NCI-H1694 (cell line): ENCODE data around the gene EIF1.
"Not testable (repeated sequence)": the region's sequence is repeated elsewhere in the genome, so short reads cannot be mapped to it uniquely, and the experiment has no call there.

Experiments used
- DNase-seq: peaks from one replicate; lab custom pipeline; 2025; lab: John Stamatoyannopoulos, UW

The EIF1 gene

DNA sequence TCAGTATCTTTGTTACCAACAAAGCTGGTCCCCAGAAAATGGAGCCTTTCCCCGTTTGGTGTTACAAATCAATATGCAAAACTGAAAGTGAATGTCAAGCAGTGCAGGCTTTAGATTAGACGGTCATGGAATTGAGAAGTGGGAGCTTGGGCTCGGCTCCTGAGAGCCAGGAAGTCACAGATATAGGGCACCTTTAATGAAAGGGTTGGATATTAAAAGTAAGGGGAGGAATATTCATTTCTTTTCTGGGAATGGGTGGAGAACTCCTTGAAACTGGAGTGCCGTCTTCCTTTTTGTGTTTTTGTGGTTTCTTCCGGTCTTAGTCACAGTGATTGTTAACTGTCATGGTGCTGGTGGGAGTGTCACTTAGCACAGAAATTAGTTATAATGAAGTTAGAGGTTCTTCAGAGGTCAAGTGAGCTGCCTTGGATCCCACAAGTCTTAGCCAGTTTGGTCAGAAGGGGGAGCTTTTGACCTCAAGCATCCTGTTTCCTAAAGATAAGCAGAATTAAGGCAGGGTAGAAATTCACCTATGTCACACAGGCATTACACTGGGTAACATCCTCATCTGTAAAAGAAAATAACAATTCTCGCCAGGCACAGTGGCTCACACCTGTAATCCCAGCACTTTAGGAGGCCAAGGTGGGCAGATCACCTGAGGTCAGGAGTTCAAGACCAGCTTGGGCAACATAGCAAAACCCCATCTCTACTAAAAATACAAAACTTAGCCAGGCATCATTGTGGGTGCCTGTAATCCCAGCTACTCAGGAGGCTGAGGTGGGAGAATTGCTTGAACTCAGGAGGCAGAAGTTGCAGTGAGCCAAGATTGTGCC lies 9.6 kb upstream of the EIF1 start:
- DNase-seq = no peak

DNA sequence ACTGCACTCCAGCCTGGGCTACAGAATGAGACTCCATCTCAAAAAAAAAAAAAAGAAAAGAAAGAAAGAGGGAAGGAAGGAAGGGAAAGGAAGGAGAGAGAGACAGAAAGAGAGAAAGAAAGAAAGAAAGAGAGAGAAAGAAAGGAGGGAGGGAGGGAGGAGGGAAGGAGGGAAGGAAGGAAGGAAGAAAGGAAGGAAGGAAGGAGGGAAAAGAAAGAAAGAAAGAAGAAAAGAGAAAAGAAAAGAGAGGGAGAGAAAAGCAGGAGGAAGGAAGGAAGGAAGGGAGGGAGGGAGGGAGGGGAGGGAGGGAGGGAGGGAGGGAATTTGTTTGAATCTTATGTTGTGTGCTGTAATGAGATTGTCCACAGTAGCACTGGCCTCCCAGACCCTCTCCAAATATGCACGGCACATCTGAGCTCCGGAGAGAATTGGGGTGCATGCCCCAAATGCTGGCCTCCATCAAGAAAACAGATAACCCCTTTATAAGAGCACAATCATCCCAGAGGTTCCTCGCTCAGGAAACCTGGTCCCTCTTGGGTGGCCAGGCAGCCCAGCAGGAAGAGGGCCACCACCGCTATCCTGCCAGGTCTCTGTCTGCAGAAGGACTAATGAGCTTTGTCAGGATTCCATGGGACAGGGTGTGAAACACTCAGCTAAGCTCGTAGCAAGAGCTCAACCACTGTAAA lies 8.8 kb upstream of the EIF1 start:
- no peak for DNase-seq

DNA sequence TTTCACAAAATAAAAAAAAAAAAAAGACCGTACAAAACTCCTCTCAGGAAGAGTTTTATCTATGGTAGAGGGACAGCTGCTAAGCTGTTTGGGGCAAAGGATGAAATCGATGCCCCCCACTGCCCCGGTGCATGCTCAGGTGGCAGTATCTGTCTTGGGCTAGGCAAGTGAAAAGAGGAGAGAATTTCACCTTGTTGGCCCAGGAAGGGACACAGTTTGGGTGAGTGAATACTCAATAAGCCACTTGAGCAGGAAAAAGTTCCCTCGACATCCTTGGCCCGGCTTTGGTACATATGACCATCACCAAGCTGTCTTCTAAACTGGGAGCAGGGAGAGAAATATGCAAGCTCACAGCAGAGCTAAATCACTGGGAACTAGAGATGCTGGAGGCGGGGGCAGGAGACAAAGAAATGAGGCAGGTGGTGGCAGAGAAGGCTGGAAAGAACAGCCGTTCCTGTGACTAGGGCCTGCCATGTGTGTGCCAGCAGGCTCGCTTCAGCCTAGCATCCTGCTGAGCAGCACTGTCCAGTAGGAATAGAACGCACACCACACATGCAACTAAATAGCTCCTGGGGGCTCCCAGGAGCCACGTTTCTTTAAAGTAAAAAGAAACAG lies 8.2 kb upstream of the EIF1 start:
- no peak for DNase-seq

DNA sequence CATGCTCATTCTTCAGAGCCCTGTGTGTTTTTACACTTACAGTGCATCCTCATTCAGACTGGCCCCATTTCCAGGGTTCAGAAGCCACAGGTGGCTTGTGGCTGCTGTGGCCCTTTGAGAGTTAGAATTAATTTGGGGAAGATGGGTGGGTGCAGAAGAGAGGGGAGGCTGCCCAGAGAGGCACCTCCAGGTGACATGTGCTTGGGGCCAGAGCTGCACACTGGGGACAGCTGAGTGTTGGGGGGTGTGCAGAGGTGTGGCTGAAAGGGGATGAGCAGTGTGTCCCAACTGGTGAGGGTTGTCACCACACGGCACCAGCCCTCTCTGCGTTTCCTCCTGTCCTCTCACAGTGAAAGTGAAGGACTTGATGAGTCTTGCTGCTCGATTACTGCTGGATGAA lies 6.9 kb upstream of the EIF1 start:
- no peak for DNase-seq

DNA sequence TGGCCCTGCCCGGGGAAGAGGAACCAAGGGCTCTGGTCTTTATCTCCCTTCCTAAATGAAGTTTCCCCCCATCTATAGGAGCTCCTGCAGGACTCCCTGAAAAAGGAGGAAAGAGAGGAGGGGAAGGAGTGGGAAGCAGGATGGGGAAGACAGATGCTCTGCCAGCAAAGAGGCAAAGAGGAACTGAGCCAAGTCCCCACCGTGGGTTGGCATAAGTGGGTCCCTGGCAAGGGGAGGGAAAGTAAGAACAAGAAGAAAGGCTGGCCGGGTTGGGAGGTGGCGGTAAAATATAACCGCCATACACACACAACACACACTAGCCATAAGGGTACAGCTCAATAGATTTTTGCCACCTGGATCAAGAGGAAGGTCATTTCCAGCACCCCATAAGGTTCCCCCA lies 6.1 kb upstream of the EIF1 start:
- no peak for DNase-seq

DNA sequence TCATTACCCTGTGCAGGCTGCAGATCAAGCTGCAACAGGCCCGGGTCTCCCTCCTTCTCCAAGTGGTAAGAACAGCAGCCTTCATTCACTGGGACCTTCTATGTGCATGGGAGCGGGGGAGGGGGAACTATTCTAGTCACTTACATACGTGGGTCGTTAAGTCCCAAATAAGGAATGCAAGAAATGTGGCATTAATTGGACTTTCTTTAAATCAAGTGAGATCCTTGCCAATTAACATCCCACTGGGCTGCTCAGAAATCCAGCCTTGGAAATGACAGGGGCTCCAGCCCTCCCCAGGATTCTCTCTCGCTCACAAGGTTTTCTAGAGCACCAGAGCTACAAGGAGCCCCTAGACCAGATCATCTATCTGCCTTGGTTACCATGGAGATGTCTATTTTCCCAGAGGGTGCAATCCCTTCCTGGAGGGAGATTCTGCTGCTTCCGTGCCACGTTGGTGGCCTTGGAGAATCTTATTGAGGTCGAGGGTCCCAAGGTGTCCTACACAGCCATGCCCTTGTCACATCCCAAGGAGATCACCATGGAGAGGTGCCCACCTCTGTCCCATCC lies 5.2 kb upstream of the EIF1 start:
- DNase-seq = no peak

DNA sequence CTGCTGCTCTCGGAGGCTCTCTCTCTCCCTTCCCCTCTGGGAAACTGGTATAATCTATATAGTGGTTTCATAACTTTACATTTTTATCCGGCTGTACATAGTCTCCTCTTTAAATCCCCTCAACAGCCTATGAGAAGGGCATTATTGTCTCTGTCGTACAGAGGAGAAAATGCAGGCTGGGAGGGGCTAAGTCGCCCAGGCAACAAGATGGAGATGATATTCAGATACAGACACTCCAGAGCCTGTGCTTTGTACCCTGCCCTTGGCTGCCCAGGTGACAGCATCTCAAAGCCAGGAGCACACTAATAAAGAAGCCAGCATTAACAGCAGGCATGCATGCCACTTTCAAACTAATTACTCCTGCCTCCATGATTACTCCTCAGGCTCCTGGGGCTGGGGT lies 4.7 kb upstream of the EIF1 start:
- no peak for DNase-seq

DNA sequence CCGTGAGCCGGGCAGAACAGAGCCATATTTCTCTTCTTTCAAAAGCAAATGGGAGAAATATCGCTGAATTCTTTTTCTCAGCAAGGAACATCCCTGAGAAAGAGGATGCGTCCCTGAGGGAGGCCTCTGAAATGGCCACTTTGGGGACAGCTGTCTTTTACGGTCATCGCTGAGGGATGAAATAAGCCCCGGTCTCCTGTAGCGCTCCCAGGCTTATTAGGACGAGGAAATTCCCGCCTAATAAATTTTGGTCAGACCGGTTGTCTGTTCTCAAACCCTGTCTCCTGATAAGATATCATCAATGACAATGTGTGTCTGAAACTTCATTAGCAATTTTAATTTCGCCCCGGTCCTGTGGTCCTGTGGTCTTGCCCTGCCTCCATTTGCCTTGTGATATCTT lies 2.9 kb upstream of the EIF1 start:
- not testable (repeated sequence) for DNase-seq

DNA sequence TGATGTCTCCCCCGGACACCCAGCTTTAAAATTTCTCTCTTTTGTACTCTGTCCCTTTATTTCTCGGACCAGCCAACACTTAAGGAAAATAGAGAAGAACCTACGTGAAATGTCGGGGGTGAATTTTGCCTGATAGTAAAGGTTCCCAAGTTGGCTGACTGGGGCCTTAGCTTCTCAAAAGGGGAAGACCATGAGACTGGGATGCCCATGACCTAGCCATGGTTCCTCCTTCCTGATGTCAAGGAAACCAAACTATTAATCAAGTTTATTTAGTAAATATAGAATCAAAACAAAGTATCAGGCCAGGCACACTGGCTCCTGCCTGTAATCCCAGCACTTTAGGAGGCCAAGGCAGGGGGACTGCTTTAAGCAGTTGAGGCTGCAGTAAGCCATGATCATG lies 2.4 kb upstream of the EIF1 start:
- DNase-seq = no peak

DNA sequence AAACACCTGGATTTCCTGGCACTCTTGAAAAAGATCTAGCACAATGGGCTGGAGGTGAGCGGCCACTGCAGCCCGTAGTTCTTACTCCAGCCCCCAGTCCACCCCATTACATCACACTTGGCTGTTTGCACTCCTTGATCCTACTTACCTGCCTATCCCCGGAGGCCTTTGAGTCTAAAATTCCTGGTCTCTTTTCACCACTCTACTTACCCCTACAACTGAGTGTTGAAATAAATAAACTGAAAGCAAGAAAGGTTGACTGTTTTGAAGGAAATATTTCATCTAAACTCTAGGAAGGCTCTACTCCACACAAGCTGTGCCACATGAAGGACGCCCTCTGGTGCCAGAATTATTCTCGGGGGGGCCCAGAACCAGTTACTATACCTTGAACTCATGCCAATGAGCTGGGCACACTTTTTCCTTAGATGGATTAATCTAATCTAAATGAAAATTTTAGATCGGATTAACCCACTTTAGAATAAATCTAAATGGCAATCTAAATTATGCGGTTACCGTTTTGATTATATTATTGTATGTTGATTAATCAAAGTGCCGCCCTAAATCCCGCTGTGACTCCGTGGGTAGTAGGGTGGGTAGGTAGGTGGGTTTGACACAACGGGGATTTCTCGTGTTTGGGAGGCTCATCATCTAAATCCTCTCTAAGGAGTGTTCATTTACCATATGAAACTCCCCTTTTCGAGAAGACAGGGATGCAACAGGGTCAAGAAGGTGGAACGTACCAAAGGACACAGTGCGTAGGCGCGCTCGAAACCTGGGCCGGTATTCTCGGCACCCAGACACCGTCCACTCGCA lies 651 bp upstream of the EIF1 start:
- peak; percentile 73 for DNase-seq

DNA sequence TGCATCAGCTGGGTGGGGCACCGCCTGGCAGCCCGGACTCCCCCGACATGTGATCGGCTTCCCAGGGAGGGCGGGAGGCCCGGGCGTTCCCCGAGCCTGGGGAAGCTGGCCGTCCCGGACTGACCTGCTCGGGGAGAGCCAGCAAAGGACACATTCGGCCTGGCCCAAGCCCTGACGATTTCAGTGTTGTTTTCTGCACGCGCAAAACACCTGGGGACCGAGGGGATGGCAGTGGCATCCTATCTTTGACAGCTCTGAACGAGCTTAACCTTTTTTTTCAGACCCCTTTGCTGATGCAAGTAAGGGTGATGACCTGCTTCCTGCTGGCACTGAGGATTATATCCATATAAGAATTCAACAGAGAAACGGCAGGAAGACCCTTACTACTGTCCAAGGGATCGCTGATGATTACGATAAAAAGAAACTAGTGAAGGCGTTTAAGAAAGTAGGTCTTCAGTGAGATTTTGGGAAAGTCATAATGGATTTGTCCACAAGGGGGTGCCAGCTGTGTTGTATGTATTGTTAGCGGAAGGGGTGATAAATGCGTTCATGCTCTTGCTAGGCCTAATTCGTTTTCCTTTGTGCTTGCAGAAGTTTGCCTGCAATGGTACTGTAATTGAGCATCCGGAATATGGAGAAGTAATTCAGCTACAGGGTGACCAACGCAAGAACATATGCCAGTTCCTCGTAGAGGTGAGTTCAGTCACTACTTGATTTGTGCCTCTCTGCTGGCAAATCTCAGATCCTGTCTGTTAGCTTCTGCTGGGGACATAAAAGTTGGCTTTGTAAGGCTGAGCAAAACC lies 1.0 kb downstream of the EIF1 start:
- DNase-seq = peak; percentile 64

DNA sequence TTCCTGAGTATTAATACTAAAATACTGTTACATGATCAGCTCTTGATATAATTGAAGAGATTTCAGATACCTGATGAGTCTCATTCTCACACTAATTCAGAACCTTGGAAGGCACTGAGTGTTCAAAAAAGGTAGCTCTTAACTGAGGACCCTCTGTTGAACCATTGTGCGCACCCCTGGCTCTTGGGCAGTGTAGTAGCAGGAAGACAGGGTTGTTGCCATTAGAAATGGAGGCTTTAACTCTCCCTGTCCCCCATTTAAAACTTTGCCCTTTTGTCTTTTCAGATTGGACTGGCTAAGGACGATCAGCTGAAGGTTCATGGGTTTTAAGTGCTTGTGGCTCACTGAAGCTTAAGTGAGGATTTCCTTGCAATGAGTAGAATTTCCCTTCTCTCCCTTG lies 1.8 kb downstream of the EIF1 start:
- DNase-seq = no peak

DNA sequence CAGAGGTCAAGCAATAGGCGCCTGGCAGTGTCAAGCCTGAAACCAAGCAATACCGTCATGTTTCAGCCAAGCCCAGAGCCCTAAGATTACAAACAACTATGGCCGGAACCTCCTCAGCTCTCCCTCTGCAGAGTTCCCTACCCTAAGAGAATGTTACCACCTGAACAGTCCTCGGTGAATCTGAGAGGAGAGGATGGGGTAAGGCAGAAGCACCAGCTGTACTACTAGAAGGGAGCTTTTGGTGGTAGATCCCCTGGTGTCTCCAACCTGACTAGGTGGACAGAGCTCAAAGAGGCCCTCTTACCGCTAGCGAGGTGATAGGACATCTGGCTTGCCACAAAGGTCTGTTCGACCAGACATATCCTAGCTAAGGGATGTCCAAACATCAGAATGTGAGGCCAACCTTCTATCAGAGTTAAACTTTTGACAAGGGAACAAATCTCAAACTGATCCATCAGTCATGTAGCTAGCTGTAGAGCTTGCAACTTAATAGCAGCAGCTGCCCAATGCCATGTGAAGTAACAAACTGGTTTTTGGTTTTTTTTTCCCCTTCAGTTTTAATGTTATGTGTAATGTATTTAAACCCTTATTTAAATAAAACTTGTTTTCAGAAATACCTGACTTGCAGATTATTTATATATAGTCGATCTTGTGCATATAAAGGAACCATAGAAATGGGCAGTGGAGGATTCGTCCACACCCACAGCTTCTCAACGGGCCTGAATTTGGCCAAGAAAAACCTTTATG lies 2.5 kb downstream of the EIF1 start:
- DNase-seq = no peak

DNA sequence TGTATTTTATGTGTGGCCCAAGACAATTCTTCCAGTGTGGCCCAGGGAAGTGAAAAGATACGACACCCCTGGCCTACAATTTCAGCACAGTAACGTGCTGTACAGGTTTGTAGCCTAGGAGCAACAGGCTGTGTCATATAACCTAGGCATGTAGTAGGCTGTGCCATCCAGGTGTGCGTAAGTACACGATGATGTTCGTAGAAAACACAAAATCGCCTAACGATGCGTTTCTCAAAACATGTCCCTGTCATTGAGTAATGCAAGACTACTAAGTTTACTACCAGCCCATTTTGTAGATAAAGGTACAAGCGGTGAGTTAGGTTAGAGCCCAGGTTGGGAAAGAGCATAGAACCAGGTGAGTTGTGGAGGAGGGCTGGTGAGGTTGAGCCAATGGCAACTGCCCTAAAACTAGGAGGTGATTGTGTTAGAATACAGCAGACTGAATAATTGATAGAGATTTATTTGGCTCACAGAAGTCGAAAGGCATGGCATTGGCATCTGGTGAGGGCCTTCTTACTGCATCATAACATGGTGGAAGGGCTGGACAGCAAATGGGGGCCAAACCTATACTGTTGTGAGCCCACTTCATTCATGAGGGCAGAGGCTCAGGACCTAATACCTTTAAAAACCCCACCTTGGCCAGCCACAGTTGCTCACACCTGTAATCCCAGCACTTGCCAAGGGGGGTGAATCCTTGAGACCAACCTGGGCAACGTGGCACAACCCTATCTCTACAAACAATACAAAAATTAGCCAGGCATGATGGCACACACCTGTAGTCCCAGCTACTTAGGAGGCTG lies 4.2 kb downstream of the EIF1 start:
- DNase-seq = no peak

DNA sequence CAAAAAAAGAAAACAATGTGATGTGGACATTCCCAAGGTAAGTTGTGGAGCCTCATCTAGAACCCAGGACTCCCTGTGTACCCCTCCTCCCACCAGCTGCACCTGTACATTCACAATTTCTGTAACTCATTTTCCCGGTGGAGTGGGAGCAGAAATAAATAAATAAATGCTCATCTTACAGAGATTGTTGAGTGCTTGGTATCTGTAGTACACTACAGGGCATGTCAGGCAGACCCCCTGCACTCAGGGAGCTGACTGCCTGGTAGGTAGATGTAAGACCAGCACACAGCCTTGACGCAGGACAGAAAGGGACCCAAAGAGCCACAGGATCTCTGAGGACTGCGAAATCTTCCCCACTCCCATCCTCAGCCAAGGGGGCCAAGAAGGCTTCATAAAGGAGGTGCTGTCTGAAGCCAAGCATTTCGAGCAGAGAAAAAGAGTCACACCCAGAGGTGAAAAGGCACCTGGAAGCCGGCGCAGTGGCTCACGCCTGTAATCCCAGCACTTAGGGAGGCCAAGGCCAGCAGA lies 6.5 kb downstream of the EIF1 start:
- no peak for DNase-seq

DNA sequence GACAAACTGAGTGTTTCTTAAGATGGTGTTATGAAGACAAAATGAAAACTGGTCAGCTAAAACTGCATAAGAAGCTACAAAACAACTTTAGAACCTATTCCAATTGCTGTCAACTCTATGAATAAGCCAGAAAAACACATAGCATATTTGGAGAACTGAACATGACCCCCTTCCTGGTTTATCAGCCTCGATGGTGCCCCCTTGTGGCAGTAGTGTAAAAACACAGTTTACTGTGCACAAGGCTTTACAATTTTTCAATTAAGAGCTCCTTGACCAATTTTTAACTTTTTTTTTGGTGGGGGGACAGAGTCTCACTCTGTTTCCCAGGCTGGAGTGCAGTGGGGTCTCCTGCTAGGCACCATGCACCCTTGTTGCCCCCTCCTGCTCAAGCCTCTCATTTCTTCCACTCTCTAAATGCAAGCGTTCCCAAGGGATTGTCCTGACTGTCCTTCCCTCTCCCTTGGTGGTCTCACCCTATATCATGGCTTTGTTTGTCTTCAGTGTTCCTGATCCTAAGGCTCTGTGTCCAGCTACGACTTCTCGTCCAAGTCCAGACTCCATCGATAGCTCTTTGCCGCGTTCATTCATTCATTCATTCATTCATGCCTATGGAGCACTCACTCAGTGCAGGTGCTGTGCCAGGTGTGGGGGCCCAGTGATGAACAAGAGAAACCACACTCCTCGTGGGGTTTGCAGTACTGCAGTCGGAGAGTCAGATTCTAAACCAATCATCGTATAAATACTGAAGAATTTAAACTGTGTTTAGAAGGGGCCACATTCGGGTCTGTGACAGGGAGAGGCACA lies 7.5 kb downstream of the EIF1 start:
- peak; percentile 77 for DNase-seq

DNA sequence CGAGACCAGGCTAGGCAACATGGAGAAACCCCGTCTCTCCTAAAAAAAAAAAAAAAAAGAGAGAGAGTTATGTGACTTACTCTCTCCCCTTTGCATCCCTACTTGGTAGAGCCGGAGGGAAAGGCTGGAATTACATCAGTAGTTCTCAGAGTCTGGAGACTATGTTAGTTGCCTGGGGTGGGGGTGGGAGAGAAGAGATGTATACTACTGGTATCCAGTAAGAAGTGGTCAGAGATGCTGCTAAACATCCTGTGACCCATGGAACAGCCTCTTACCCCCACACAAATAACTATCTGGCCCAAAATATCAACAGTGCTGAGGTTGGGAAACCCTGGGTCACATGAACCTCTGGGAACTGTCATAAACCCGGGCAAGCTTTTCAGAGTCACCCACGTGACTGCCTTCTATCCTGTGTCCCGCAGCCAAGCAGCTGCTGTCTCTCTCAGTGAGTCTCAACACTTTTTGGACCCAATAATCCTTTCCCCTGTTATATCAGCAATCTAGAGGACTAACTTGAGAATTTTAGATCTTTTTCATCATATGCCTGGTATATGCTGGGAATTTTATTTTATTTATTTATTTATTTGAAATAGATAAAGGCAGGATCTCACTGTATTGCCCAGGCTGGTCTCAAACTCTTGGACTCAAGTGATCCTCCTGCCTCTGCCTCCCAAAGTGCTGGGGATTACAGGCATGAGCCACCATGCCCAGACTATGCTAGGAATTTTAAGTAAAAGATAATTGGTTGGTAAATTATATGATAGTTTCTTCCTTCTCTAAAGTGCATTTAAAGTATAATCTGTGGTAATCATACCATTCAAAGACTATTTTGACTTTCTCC lies 8.7 kb downstream of the EIF1 start:
- DNase-seq = peak; percentile 16

DNA sequence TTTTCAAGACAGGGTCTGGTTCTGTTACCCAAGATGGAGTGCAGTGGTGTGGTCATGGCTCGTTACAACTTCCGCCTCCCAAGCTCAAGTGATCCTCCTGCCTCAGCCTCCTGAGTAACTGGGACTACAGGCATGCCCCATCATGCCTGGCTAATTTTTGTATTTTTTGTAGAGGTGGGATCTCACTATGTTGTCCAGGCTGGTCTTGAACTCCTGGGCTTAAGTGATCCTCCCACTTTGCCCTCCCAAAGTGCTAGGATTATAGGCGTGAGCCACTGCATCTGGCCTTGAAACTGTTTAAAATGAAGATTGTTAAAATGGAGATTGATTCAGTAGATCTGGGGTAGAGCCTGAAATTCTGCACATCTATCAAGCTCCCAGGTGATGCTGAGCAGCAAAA lies 12.2 kb downstream of the EIF1 start:
- not testable (repeated sequence) for DNase-seq
